H1 (cell line): Measurements from ENCODE around the gene SHISA9. TPM values are rescaled to one million over a fixed set of nuclear protein-coding genes. Genes with fewer than 3 reads are reported as not detected.

ENCODE experiments used
- CTCF ChIA-PET: fragments of 300-600 bp; sonication (Branson Sonifier 250); formaldehyde crosslinking; loops from one replicate; lab custom pipeline; 2021; ENCODE audit not compliant: partially characterized antibody; lab: Charles Lee
- POLR2A ChIA-PET: fragments of 300-600 bp; sonication (Branson Sonifier 250); formaldehyde crosslinking; loops from one replicate; lab custom pipeline; 2021; ENCODE audit warnings: inconsistent platforms; ENCODE audit not compliant: partially characterized antibody; lab: Charles Lee
- DNase-seq, 2 experiments: peaks; one replicate each; pipeline versions ENCODE4 v3.0.0 to v3.0.0-alpha.2; 2010 to 2022; ENCODE audit warnings: low spot score in 2 of 2, low read depth in 1 of 2, mixed read lengths in 1 of 2
- FAIRE-seq: peaks from 2 replicates; lab custom pipeline; 2011; peaks lifted over from hg19 to GRCh38; lab: Jason Lieb, UNC
- H2AFZ ChIP-seq: 2 replicates; pipeline ENCODE4 v1.8.1; 2012; ENCODE audit warnings: low read length, inconsistent platforms
- H2AK5ac ChIP-seq: 2 replicates; pipeline ENCODE4 v1.6.1; 2013; ENCODE audit warnings: low read depth, low read length
- H2BK120ac ChIP-seq: replicated peaks from 2 replicates; pipeline ENCODE3; 2013; ENCODE audit warnings: low read depth, low read length, inconsistent platforms
- H2BK12ac ChIP-seq: 2 replicates; pipeline ENCODE4 v1.6.1; 2013; ENCODE audit warnings: low read depth, low read length
- H2BK15ac ChIP-seq: 2 replicates; pipeline ENCODE4 v1.6.1; 2013; ENCODE audit warnings: low read length
- H2BK20ac ChIP-seq: 2 replicates; pipeline ENCODE4 v1.6.1; 2013; ENCODE audit warnings: low read length
- H2BK5ac ChIP-seq: 2 replicates; pipeline ENCODE4 v1.6.1; 2013; ENCODE audit warnings: low read depth, low read length
- H3K14ac ChIP-seq: 2 replicates; pipeline ENCODE4 v1.6.1; 2013; ENCODE audit warnings: inconsistent platforms; ENCODE audit not compliant: insufficient read length
- H3K18ac ChIP-seq: 2 replicates; pipeline ENCODE4 v1.6.1; 2013; ENCODE audit warnings: low read length; ENCODE audit errors: extremely low read depth
- H3K23ac ChIP-seq: 2 replicates; pipeline ENCODE4 v1.6.1; 2013; ENCODE audit warnings: inconsistent platforms; ENCODE audit not compliant: insufficient read length
- H3K23me2 ChIP-seq: 2 replicates; pipeline ENCODE4 v1.6.1; 2013; ENCODE audit warnings: low read depth, low read length
- H3K27ac ChIP-seq: 2 replicates; pipeline ENCODE4 v1.6.1; 2011; ENCODE audit warnings: low read depth, low read length, inconsistent platforms
- H3K27me3 ChIP-seq, 4 experiments: replicated peaks in 1 of 4; 1 replicate in 1 of 4; 2 replicates in 3 of 4; pipeline versions ENCODE4 v1.6.1 to v1.8.1; 2011 to 2013; ENCODE audit warnings: low read length in 3 of 4, mild to moderate bottlenecking in 3 of 4, inconsistent platforms in 2 of 4, mixed read lengths in 2 of 4, moderate library complexity in 1 of 4; ENCODE audit not compliant: control insufficient read depth in 3 of 4, insufficient read depth in 3 of 4; ENCODE audit errors: extremely low read depth in 1 of 4
- H3K36me3 ChIP-seq, 4 experiments: 2 replicates each; pipeline versions ENCODE4 v1.6.1 to v1.8.1; 2011 to 2013; ENCODE audit warnings: mild to moderate bottlenecking in 4 of 4, low read length in 3 of 4, moderate library complexity in 2 of 4, control low read depth in 1 of 4, inconsistent platforms in 1 of 4; ENCODE audit not compliant: insufficient read depth in 4 of 4, control insufficient read depth in 2 of 4
- H3K4ac ChIP-seq: replicated peaks from 2 replicates; pipeline ENCODE3; 2013; ENCODE audit warnings: low read length, low read depth, mixed read lengths, inconsistent platforms; ENCODE audit not compliant: insufficient read length
- H3K4me1 ChIP-seq, 4 experiments: replicated peaks in 1 of 4; 1 replicate in 1 of 4; 2 replicates in 3 of 4; pipeline versions ENCODE4 v1.6.1 to v1.8.1; 2011 to 2013; ENCODE audit warnings: low read length in 3 of 4, inconsistent platforms in 2 of 4, mixed read lengths in 1 of 4; ENCODE audit not compliant: insufficient read depth in 4 of 4, control insufficient read depth in 3 of 4
- H3K4me2 ChIP-seq, 2 experiments: 2 replicates each; pipeline versions ENCODE4 v1.6.1 to v1.8.1; 2011 to 2013; ENCODE audit warnings: low read depth in 2 of 2, low read length in 2 of 2, control low read depth in 1 of 2, inconsistent platforms in 1 of 2, mild to moderate bottlenecking in 1 of 2; ENCODE audit not compliant: insufficient read depth in 1 of 2
- H3K4me3 ChIP-seq, 4 experiments: fragments of 200-600, 300-600 bp in 1 of 4; sonication (generic), shearing (Covaris generic), sonication (Bioruptor Twin) in 1 of 4; 2 replicates each; pipeline versions ENCODE4 v1.5.1 to v1.8.1; 2011 to 2016; ENCODE audit warnings: low read length in 4 of 4, low read depth in 3 of 4, control low read depth in 2 of 4, inconsistent platforms in 2 of 4, mild to moderate bottlenecking in 2 of 4, mixed read lengths in 1 of 4, moderate library complexity in 1 of 4; ENCODE audit not compliant: insufficient read depth in 2 of 4; ENCODE audit errors: extremely low read depth in 1 of 4
- H3K56ac ChIP-seq: replicated peaks from 2 replicates; pipeline ENCODE3; 2013; ENCODE audit warnings: low read depth, mild to moderate bottlenecking, mixed read lengths, low read length, inconsistent platforms; ENCODE audit not compliant: insufficient read length
- H3K79me1 ChIP-seq: 2 replicates; pipeline ENCODE4 v1.6.1; 2013; ENCODE audit warnings: low read depth, low read length, control low read depth
- H3K79me2 ChIP-seq, 2 experiments: 2 replicates each; pipeline versions ENCODE4 v1.6.1 to v1.8.1; 2012 to 2013; ENCODE audit warnings: low read length in 2 of 2, mild to moderate bottlenecking in 2 of 2, inconsistent platforms in 1 of 2; ENCODE audit not compliant: insufficient read depth in 2 of 2, control insufficient read depth in 1 of 2
- H3K9ac ChIP-seq, 4 experiments: replicated peaks in 1 of 4; 1 replicate in 1 of 4; 2 replicates in 3 of 4; pipeline versions ENCODE4 v1.6.1 to v1.8.1; 2011 to 2013; ENCODE audit warnings: low read depth in 3 of 4, low read length in 3 of 4, control low read depth in 2 of 4, mild to moderate bottlenecking in 2 of 4, moderate library complexity in 2 of 4, inconsistent platforms in 1 of 4; ENCODE audit errors: extremely low read depth in 1 of 4
- H3K9me3 ChIP-seq, 2 experiments: 2 replicates each; pipeline versions ENCODE4 v1.6.1 to v1.8.1; 2012 to 2013; ENCODE audit warnings: mild to moderate bottlenecking in 2 of 2, moderate library complexity in 2 of 2, control low read depth in 1 of 2, inconsistent platforms in 1 of 2, low read depth in 1 of 2, low read length in 1 of 2, mixed read lengths in 1 of 2; ENCODE audit not compliant: insufficient read depth in 2 of 2
- H4K20me1 ChIP-seq, 2 experiments: replicated peaks in 1 of 2; 2 replicates each; pipeline versions ENCODE3 to v1.8.1; 2011 to 2013; ENCODE audit warnings: inconsistent platforms in 2 of 2, low read length in 2 of 2, mild to moderate bottlenecking in 1 of 2; ENCODE audit not compliant: insufficient read depth in 2 of 2, control insufficient read depth in 1 of 2
- H4K5ac ChIP-seq: 2 replicates; pipeline ENCODE4 v1.6.1; 2013; ENCODE audit warnings: low read length, low read depth, mixed read lengths, inconsistent platforms; ENCODE audit not compliant: insufficient read length
- H4K8ac ChIP-seq: 2 replicates; pipeline ENCODE4 v1.8.0; 2013; ENCODE audit warnings: mild to moderate bottlenecking, moderate library complexity, low read length, inconsistent platforms; ENCODE audit not compliant: insufficient read depth; ENCODE audit errors: extremely low read depth
- H4K91ac ChIP-seq: replicated peaks from 2 replicates; pipeline ENCODE3; 2013; ENCODE audit warnings: low read length, mixed read lengths, inconsistent platforms; ENCODE audit not compliant: insufficient read length
- BCL11A ChIP-seq, 2 experiments: IDR thresholded peaks; one replicate each; pipeline ENCODE4 v1.6.1; 2011; ENCODE audit warnings: low read depth in 2 of 2, low read length in 2 of 2, mild to moderate bottlenecking in 2 of 2
- KDM4A ChIP-seq: IDR thresholded peaks from one replicate; pipeline ENCODE4 v1.7.1; 2012; ENCODE audit warnings: low read depth, mild to moderate bottlenecking, moderate library complexity, low read length, inconsistent platforms; ENCODE audit not compliant: severe bottlenecking
- SIRT6 ChIP-seq: IDR thresholded peaks from one replicate; pipeline ENCODE4 v1.7.1; 2012; ENCODE audit warnings: low read length, inconsistent platforms
- TAF1 ChIP-seq: IDR thresholded peaks from 2 replicates; pipeline ENCODE4 v1.6.1; 2011; ENCODE audit warnings: mild to moderate bottlenecking, low read depth, low read length
- YY1 ChIP-seq: IDR thresholded peaks from 2 replicates; pipeline ENCODE4 v1.6.1; 2011; ENCODE audit warnings: low read depth, mild to moderate bottlenecking, low read length
- polyA plus RNA-seq, 7 experiments: library from polyadenylated mRNA; depleted of rRNA in 3 of 7; stranded (reverse) in 5 of 7; unstranded in 2 of 7; fragments of >200 nt in 5 of 7; fragments of 200-250 nt in 2 of 7; gene quantifications; 1 replicate in 5 of 7; 2 replicates in 1 of 7; 4 replicates in 1 of 7; pipeline versions ENCODE4 v1.2.1 to v1.2.3, GENCODE V29; 2011 to 2013; ENCODE audit warnings: missing spikeins in 2 of 7, mixed read lengths in 2 of 7
- total RNA-seq: library from RNA; stranded (reverse); fragmentation: NEBNext Ultra II Directional; extraction: Animal tissue kit (Norgen Biotek cat#: 25700); gene quantifications from 2 replicates; pipeline ENCODE4 v1.2.1, GENCODE V29; 2021
- TF ChIP-seq, protein P1 (sequence below): IDR thresholded peaks from 2 replicates; pipeline ENCODE4 v1.6.1; 2012; ENCODE audit warnings: inconsistent platforms
- TF ChIP-seq, protein P2 (sequence below): IDR thresholded peaks from 2 replicates; pipeline ENCODE4 v1.6.1; 2012; ENCODE audit warnings: inconsistent platforms

Gene SHISA9
- total and polyA plus RNA-seq, 2 of the 8 experiments (the other 6 are each of a cell fraction or from before 2014, with no cell fraction given): 25.6 to 39.8 TPM

DNA sequence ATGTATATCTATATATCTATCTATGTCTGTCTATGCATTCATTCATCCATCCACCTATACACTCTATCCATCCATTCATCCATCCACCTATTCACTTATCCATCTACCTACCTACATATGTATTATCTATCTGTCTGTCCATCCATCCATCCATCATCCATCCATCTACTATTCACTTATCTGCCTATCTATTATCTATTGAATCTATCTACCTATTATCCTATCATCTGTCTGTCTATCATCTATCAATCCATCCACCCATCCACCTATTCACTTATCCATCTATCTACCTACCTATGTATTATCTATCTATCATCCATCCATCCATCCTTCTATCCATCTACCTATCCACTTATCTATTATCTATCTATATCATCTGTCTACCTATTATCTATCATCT lies 302.3 kb downstream of the SHISA9 start:
- no peak overlapping the region for H3K14ac ChIP-seq
- no peaks in the 10 kb centered on the region for H3K9me3 ChIP-seq
- H2BK5ac ChIP-seq: no peak overlapping the region
- no peak overlapping the region for H3K23ac ChIP-seq
- H3K79me1 ChIP-seq: no peaks in the 10 kb centered on the region
- no peak overlapping the region for H4K5ac ChIP-seq
- no peak for DNase-seq
- no peaks in the 10 kb centered on the region; a peak in 1 of 8 replicates for H3K36me3 ChIP-seq
- H2AFZ ChIP-seq: no peak overlapping the region
- H4K20me1 ChIP-seq: no peaks in the 10 kb centered on the region
- peaks cover 4% of the 10 kb centered on the region; the same call in 1 of the 2 replicates for H3K23me2 ChIP-seq
- H2BK120ac ChIP-seq: no peak overlapping the region
- POLR2A ChIA-PET: no interaction called here
- H3K27ac ChIP-seq: no peak overlapping the region
- no peak overlapping the region for H2BK12ac ChIP-seq
- no peaks in the 10 kb centered on the region for H3K79me2 ChIP-seq
- FAIRE-seq: no peak
- peak overlapping the region; percentile 87 for H3K56ac ChIP-seq
- no peak overlapping the region for H2AK5ac ChIP-seq
- TF ChIP-seq KDM4A: no peak
- no peak for TF ChIP-seq SIRT6
- TF ChIP-seq, protein P1, sequence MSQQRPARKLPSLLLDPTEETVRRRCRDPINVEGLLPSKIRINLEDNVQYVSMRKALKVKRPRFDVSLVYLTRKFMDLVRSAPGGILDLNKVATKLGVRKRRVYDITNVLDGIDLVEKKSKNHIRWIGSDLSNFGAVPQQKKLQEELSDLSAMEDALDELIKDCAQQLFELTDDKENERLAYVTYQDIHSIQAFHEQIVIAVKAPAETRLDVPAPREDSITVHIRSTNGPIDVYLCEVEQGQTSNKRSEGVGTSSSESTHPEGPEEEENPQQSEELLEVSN: no peak
- TF ChIP-seq, protein P2, sequence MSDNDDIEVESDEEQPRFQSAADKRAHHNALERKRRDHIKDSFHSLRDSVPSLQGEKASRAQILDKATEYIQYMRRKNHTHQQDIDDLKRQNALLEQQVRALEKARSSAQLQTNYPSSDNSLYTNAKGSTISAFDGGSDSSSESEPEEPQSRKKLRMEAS: no peak
- TF ChIP-seq YY1: no peak
- TF ChIP-seq TAF1: no peak
- no peak for TF ChIP-seq BCL11A (IDR thresholded peaks at IDR 0.05; ENCODE audit: low read depth in 2 of 2, low read length in 2 of 2)
- CTCF ChIA-PET: no interaction called here
- no peak overlapping the region for H2BK15ac ChIP-seq
- H3K9ac ChIP-seq: no peak overlapping the region
- H4K8ac ChIP-seq: no peak overlapping the region
- no peak overlapping the region for H3K4me2 ChIP-seq
- H4K91ac ChIP-seq: no peak overlapping the region
- no peaks in the 10 kb centered on the region for H3K27me3 ChIP-seq
- no peak overlapping the region for H2BK20ac ChIP-seq
- H3K4ac ChIP-seq: no peak overlapping the region
- H3K4me3 ChIP-seq: no peak overlapping the region
- H3K18ac ChIP-seq: no peak overlapping the region
- H3K4me1 ChIP-seq: no peaks in the 10 kb centered on the region
